ENCODE measurements around the gene IGFALS.

IGFALS gene

DNA sequence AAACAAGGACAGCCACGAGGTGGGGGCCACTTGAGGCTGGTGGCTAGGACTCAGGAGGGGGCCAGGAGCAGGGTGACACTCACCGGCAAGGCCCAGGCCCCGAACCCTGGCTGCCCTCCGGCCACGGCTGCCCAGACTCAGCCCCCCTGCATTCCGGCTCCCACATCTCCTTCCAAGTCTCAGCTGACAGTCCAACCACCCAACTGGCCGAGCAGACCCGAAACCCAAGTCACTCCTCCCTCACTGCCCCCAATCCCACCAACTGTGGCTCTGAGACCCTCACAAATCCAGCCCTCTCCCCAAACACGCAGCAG is 23.7 kb upstream of the IGFALS start:
- no peak overlapping the region for H3K27ac ChIP-seq
- no peak for TF ChIP-seq CTCF (conservative IDR thresholded peaks at IDR 0.05)

- H3K27ac ChIP-seq: no peak overlapping the region
- no peak for TF ChIP-seq CTCF (conservative IDR thresholded peaks at IDR 0.05)
Measured at GRCh38 chr16:1816396-1817275, 23.1 kb upstream of the IGFALS start.

- H3K27ac ChIP-seq: no peak overlapping the region
- TF ChIP-seq CTCF (conservative IDR thresholded peaks at IDR 0.05): no peak
Measured at GRCh38 chr16:1815461-1815860, 22.0 kb upstream of the IGFALS start.

DNA sequence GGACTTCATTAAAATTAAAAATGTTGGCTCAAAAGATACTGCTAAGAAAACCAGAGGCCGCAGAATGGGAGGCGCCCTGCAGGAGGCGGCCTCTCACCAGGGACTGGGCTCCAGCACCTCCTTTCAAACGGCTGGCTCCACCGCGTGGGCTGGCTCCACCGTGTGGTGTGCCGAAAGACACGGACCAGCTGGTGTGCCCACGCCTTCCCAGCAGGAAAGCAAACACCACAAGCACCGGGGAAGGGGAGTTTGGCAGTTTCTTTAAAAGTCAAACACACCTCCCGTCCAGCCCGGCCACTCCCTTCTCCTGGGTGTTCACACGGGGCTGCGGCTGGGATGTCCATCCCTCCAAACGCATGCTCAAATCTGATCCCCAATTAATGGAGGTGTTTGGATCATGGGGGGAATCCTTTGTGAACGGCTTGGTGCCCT is 19.2 kb upstream of the IGFALS start:
- TF ChIP-seq CTCF (conservative IDR thresholded peaks at IDR 0.05): peak; percentile 76

GRCh38 chr16:1810536-1810935 is 17.0 kb upstream of the IGFALS start:
- no peak for TF ChIP-seq CTCF (conservative IDR thresholded peaks at IDR 0.05)
- H3K27ac ChIP-seq: no peak overlapping the region

More for the DNA sequence above, 19.2 kb upstream of the IGFALS start:
- H3K27ac ChIP-seq: peak overlapping the region; percentile 37

DNA sequence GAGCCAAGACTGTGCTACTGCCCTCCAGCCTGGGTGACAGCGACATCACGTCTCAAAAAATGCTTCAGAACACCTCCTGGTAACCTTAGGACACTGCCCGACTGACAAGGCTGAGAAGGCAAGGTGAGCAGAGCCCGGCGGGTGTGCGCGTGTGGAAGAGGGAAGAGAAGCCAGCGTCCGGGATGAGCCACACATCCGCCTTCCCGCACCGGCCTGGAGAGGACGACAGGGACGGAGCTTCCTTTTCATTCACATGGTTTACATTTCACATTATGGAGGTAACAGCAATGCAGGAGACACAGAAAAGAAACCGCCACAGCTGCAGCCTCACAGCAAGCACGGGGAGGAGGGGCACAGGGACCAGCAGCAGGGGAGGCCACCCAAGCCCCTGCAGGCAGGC is 16.6 kb upstream of the IGFALS start:
- no peak overlapping the region for H3K27ac ChIP-seq
- no peak for TF ChIP-seq CTCF (conservative IDR thresholded peaks at IDR 0.05)

GRCh38 chr16:1809281-1809801 is 15.8 kb upstream of the IGFALS start:
- TF ChIP-seq CTCF (conservative IDR thresholded peaks at IDR 0.05): no peak
- H3K27ac ChIP-seq: no peak overlapping the region
